Measurements from ENCODE around the gene NAA25.
"Not testable (repeated sequence)": the region's sequence is repeated elsewhere in the genome, so short reads cannot be mapped to it uniquely, and the experiment has no call there.

Gene NAA25

GRCh38 chr12:112116232-112117060 is 7.9 kb upstream of the NAA25 start:
- DNase-seq (ENCODE audit: low read depth in 2 of 2): no peak

GRCh38 chr12:112115259-112116045 is 6.9 kb upstream of the NAA25 start:
- DNase-seq (ENCODE audit: low read depth in 2 of 2): no peak

- DNase-seq (ENCODE audit: low read depth in 2 of 2): no peak
These were observed 4.0 kb upstream of the NAA25 start for GRCh38 chr12:112112409-112113133.

GRCh38 chr12:112111931-112112330 is 3.3 kb upstream of the NAA25 start:
- no peak for DNase-seq (ENCODE audit: low read depth in 2 of 2)

GRCh38 chr12:112110787-112111662 is 2.4 kb upstream of the NAA25 start:
- not testable (repeated sequence) for DNase-seq (ENCODE audit: low read depth in 2 of 2)

GRCh38 chr12:112107306-112108201 is 1.0 kb downstream of the NAA25 start:
- DNase-seq (ENCODE audit: low read depth in 2 of 2): no peak

GRCh38 chr12:112105891-112106290 is 2.7 kb downstream of the NAA25 start:
- no peak for DNase-seq (ENCODE audit: low read depth in 2 of 2)

GRCh38 chr12:112103758-112104503 is 4.7 kb downstream of the NAA25 start:
- DNase-seq (ENCODE audit: low read depth in 2 of 2): no peak

- not testable (repeated sequence) for DNase-seq (ENCODE audit: low read depth in 2 of 2)
These were observed 5.8 kb downstream of the NAA25 start for GRCh38 chr12:112102746-112103145.

- no peak for DNase-seq (ENCODE audit: low read depth in 2 of 2)
These were observed 6.5 kb downstream of the NAA25 start for GRCh38 chr12:112102127-112102526.

GRCh38 chr12:112100500-112100899 is 8.1 kb downstream of the NAA25 start:
- DNase-seq (ENCODE audit: low read depth in 2 of 2): not testable (repeated sequence)

- DNase-seq (ENCODE audit: low read depth in 2 of 2): no peak
These were observed 10.9 kb downstream of the NAA25 start for GRCh38 chr12:112097641-112098040.

GRCh38 chr12:112096667-112097066 is 11.9 kb downstream of the NAA25 start:
- DNase-seq (ENCODE audit: low read depth in 2 of 2): no peak

GRCh38 chr12:112096070-112096469 is 12.5 kb downstream of the NAA25 start:
- DNase-seq (ENCODE audit: low read depth in 2 of 2): no peak

GRCh38 chr12:112091563-112091962 is 17.0 kb downstream of the NAA25 start:
- no peak for DNase-seq (ENCODE audit: low read depth in 2 of 2)

GRCh38 chr12:112087851-112088250 is 20.7 kb downstream of the NAA25 start:
- DNase-seq (ENCODE audit: low read depth in 2 of 2): no peak

- DNase-seq (ENCODE audit: low read depth in 2 of 2): no peak
These were observed 21.3 kb downstream of the NAA25 start for GRCh38 chr12:112087055-112087850.

GRCh38 chr12:112066566-112066965 is 42.0 kb downstream of the NAA25 start:
- no peak for DNase-seq (ENCODE audit: low read depth in 2 of 2)

GRCh38 chr12:112063273-112063672 is 45.3 kb downstream of the NAA25 start:
- DNase-seq (ENCODE audit: low read depth in 2 of 2): no peak

All from fibroblast of skin of left quadriceps (primary cell).